Measurements from ENCODE around the gene PPP1R13L.

PPP1R13L gene

GRCh38 chr19:45407091-45407375, 2.2 kb upstream of the PPP1R13L start:
- DNase-seq (ENCODE audit: low read depth in 4 of 4, low spot score in 1 of 4), result no peak

- peak; percentile 62 to 80 (median 71) for DNase-seq (ENCODE audit: low read depth in 4 of 4, low spot score in 1 of 4)
Observed at GRCh38 chr19:45406226-45407090, 1.6 kb upstream of the PPP1R13L start, which contains the start of gene POLR1G. Gene POLR1G, plus strand, starts transcription at chr19:45406644. Its CDS starts 53 bp downstream, at chr19:45406697.

- DNase-seq (ENCODE audit: low read depth in 4 of 4, low spot score in 1 of 4), result peak; percentile 48 to 76 (median 68)
Observed at GRCh38 chr19:45405435-45406225, 761 bp upstream of the PPP1R13L start.

GRCh38 chr19:45403781-45404556, 900 bp downstream of the PPP1R13L start:
- DNase-seq (ENCODE audit: low read depth in 4 of 4, low spot score in 1 of 4), result peak in 1 of 4 experiments; percentile 54

GRCh38 chr19:45403272-45403671, 1.6 kb downstream of the PPP1R13L start:
- no peak for DNase-seq (ENCODE audit: low read depth in 4 of 4, low spot score in 1 of 4)

GRCh38 chr19:45402298-45403061, 2.4 kb downstream of the PPP1R13L start:
- DNase-seq (ENCODE audit: low read depth in 4 of 4, low spot score in 1 of 4), result no peak

GRCh38 chr19:45401815-45402214, 3.1 kb downstream of the PPP1R13L start:
- DNase-seq (ENCODE audit: low read depth in 4 of 4, low spot score in 1 of 4), result no peak

GRCh38 chr19:45400192-45400591, 4.7 kb downstream of the PPP1R13L start:
- no peak for DNase-seq (ENCODE audit: low read depth in 4 of 4, low spot score in 1 of 4)

GRCh38 chr19:45395821-45396617, 8.8 kb downstream of the PPP1R13L start:
- DNase-seq (ENCODE audit: low read depth in 4 of 4, low spot score in 1 of 4), result no peak

- DNase-seq (ENCODE audit: low read depth in 4 of 4, low spot score in 1 of 4), result no peak
Observed at GRCh38 chr19:45391871-45392665, 12.8 kb downstream of the PPP1R13L start.

GRCh38 chr19:45391346-45391745, 13.5 kb downstream of the PPP1R13L start:
- DNase-seq (ENCODE audit: low read depth in 4 of 4, low spot score in 1 of 4), result no peak

- no peak for DNase-seq (ENCODE audit: low read depth in 4 of 4, low spot score in 1 of 4)
Observed at GRCh38 chr19:45385392-45386221, 19.3 kb downstream of the PPP1R13L start.

GRCh38 chr19:45382426-45382825, 22.4 kb downstream of the PPP1R13L start:
- DNase-seq (ENCODE audit: low read depth in 4 of 4, low spot score in 1 of 4), result no peak

- no peak for DNase-seq (ENCODE audit: low read depth in 4 of 4, low spot score in 1 of 4)
Observed at GRCh38 chr19:45380107-45380506, 24.8 kb downstream of the PPP1R13L start.

GRCh38 chr19:45376045-45376724, 28.7 kb downstream of the PPP1R13L start:
- no peak for DNase-seq (ENCODE audit: low read depth in 4 of 4, low spot score in 1 of 4)

- peak; percentile 99 to 100 (median 100) for DNase-seq (ENCODE audit: low read depth in 4 of 4, low spot score in 1 of 4)
Observed at GRCh38 chr19:45370410-45371204, 34.3 kb downstream of the PPP1R13L start, which contains the start of gene ERCC2. Gene ERCC2, minus strand, starts transcription at chr19:45370573. Its CDS starts 33 bp downstream, at chr19:45370540.
